ENCODE data around the gene TMEM221. TPM values are rescaled to one million over a fixed set of nuclear protein-coding genes. Genes with fewer than 3 reads are reported as not detected.
A peak's percentile ranks its signal among the peaks of the same experiment; 100 is the strongest.

TMEM221 gene
- total RNA-seq, 4 donors from 2014 or later: 0.39 to 1.2 (median 0.68) TPM; not detected in 1

DNA sequence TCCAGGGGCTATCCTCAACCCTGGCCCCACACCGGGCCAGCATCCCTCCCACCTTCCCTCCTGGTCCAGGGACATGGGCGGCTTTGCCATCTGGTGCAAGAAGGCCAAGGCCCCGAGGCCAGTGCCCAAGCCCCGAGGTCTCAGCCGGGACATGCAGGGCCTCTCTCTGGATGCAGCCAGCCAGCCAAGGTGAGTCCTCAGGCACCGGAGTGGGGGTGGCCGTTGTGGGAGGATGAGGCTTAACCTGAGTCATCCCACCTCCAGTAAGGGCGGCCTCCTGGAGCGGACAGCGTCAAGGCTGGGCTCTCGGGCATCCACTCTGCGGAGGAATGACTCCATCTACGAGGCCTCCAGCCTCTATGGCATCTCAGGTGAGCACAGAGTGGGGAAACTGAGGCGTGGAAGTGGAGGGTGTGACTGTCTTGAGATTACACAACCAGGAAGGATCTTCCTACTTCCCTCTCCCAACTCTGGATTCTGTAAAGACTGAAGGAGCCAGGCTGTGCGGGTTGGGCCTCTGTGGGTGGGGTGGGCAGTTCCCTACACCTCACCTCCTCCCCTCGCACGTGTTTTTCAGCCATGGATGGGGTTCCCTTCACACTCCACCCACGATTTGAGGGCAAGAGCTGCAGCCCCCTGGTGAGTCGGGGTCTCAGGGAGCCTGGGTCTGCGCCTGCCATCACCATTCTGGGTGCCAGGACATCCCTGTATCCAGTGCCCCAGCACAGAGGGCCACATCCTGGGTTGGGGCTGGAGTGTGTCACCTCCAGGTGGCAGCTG, 24.8 kb downstream of the TMEM221 start:
- peaks cover 16% of the 10 kb centered on the region for H3K4me1 ChIP-seq
- no peak overlapping the region for H3K27ac ChIP-seq
- WGBS: 87% methylated on average over 9 of the region's 20 CpGs
- DNase-seq (ENCODE audit: low spot score in 2 of 2): no peak
- TF ChIP-seq, protein P1, sequence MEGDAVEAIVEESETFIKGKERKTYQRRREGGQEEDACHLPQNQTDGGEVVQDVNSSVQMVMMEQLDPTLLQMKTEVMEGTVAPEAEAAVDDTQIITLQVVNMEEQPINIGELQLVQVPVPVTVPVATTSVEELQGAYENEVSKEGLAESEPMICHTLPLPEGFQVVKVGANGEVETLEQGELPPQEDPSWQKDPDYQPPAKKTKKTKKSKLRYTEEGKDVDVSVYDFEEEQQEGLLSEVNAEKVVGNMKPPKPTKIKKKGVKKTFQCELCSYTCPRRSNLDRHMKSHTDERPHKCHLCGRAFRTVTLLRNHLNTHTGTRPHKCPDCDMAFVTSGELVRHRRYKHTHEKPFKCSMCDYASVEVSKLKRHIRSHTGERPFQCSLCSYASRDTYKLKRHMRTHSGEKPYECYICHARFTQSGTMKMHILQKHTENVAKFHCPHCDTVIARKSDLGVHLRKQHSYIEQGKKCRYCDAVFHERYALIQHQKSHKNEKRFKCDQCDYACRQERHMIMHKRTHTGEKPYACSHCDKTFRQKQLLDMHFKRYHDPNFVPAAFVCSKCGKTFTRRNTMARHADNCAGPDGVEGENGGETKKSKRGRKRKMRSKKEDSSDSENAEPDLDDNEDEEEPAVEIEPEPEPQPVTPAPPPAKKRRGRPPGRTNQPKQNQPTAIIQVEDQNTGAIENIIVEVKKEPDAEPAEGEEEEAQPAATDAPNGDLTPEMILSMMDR (IDR thresholded peaks at IDR 0.05): no peak
- TF ChIP-seq POLR2AphosphoS5 (IDR thresholded peaks at IDR 0.05) (no peak), POLR2A (IDR thresholded peaks at IDR 0.05) (no peak), EP300 (IDR thresholded peaks at IDR 0.05) (no peak)
- H3K36me3 ChIP-seq: peaks cover 14% of the 10 kb centered on the region
- no peaks in the 10 kb centered on the region for H3K27me3 ChIP-seq
- H3K9me3 ChIP-seq: no peaks in the 10 kb centered on the region
- H3K4me3 ChIP-seq: no peak overlapping the region

DNA sequence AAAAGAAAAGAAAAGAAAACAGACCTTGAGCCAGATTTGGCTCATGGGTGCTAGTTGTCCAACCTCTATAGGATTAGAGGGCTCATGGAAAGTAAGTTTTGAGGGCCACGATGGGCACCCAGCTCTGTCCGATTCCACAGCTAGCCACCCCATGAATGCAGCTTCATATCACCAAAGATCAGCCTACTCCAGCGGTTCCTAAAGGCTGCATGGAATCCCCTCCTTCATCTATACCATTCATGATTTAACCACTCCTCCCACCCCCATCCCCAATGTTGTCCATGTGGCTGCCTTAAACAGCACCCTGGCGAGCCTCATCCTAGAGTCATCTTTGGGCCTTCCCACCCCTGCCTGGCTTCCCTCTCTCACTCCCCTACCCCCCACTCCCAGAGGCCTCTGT, 26.5 kb downstream of the TMEM221 start:
- WGBS: 97% methylated on average over 4 of the region's 4 CpGs
- no peak for TF ChIP-seq EP300 (IDR thresholded peaks at IDR 0.05)
- no peak for TF ChIP-seq POLR2AphosphoS5 (IDR thresholded peaks at IDR 0.05)
- no peak for TF ChIP-seq POLR2A (IDR thresholded peaks at IDR 0.05)
- TF ChIP-seq, protein P1 (IDR thresholded peaks at IDR 0.05): no peak
- Histone ChIP-seq H3K4me3 (no peak overlapping the region), H3K27ac (no peak overlapping the region), H3K36me3 (peaks cover 14% of the 10 kb centered on the region), H3K9me3 (no peaks in the 10 kb centered on the region), H3K4me1 (peaks cover 16% of the 10 kb centered on the region), H3K27me3 (no peaks in the 10 kb centered on the region)
- no peak for DNase-seq (ENCODE audit: low spot score in 2 of 2)

DNA sequence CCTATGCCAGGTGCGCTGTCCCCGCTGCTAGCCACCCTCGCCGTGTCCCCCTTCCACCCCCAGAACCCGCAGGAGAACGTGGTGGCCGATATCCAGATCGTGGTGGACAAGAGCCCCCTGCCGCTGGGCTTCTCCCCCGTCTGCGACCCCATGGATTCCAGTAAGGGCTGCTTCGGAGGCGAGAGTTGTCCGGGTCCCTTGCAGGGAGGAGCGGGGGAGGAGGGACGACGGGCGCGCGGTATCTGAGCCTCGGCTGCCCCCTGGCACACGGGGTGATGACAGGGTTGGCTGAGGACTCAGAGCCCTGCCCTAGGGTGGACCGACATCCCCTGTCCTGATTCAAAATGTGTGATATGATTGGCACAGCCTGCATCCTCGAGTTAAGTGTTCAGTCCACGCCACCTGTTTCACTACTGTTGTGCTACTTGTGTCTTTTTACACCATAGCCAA, 28.0 kb downstream of the TMEM221 start:
- peak overlapping the region; percentile 56 for H3K27ac ChIP-seq
- H3K36me3 ChIP-seq: peaks cover 14% of the 10 kb centered on the region
- H3K9me3 ChIP-seq: no peaks in the 10 kb centered on the region
- H3K27me3 ChIP-seq: no peaks in the 10 kb centered on the region
- H3K4me3 ChIP-seq: peak overlapping the region; percentile 90
- TF ChIP-seq EP300 (IDR thresholded peaks at IDR 0.05): no peak
- TF ChIP-seq POLR2A (IDR thresholded peaks at IDR 0.05): no peak
- TF ChIP-seq, protein P1 (IDR thresholded peaks at IDR 0.05): no peak
- no peak for TF ChIP-seq POLR2AphosphoS5 (IDR thresholded peaks at IDR 0.05)
- peak in 1 of 2 donors; percentile 78 for DNase-seq (ENCODE audit: low spot score in 2 of 2)
- H3K4me1 ChIP-seq: peaks cover 16% of the 10 kb centered on the region
- 3% methylated on average over 24 of the region's 25 CpGs for WGBS

DNA sequence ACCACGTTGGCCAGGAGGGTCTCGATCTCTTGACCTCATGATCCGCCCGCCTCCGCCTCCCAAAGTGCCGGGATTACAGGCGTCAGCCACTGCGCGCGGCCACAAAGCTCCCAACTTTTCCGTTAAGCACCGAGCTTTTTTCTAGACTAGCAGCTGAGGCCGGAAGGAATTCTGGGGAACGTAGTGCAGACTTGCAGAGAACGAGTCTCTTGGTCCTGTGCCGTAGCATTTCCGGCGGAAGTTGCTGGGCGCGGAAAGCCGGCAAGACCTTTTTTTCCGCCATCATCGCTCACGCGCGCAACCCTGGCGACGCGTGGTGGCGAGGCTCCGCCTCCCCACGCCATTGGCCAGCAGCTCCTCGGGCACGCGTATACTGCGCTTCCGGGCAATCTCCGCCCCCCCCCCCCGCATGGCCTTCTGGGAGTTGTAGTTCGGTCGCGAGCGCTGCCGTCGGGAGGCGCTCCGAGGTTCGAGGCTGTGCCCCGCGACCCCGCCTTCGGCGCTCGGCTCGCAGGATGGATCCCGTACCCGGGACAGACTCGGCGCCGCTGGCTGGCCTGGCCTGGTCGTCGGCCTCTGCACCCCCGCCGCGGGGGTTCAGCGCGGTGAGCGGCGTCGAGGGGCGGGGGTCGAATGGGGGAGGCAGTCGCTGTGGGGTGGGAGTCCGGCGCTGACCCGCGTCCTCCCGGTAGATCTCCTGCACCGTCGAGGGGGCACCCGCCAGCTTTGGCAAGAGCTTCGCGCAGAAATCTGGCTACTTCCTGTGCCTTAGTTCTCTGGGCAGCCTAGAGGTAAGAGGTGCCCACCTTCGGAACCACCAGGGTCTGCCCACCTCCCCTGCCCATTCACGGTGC, 28.6 kb downstream of the TMEM221 start, which contains the start of gene MVB12A:
MVB12A (plus strand) TSS at position 427 of the 854 bp plus-strand sequence; CDS start at position 516, 89 bp downstream.
- Histone ChIP-seq H3K9me3 (no peaks in the 10 kb centered on the region), H3K27me3 (peaks cover under 1% of the 10 kb centered on the region), H3K36me3 (peaks cover 14% of the 10 kb centered on the region), H3K27ac (peak within 1 kb of the TSS; percentile 56), H3K4me1 (peaks cover 16% of the 10 kb centered on the region), H3K4me3 (peak within 1 kb of the TSS; percentile 90)
- WGBS: 0% methylated on average over 19 of the region's 85 CpGs
- DNase-seq (ENCODE audit: low spot score in 2 of 2): peak; percentile 97 to 98
- TF ChIP-seq POLR2AphosphoS5 (IDR thresholded peaks at IDR 0.05): peak in 1 of 3 donors; percentile 93
- no peak for TF ChIP-seq EP300 (IDR thresholded peaks at IDR 0.05)
- TF ChIP-seq POLR2A (IDR thresholded peaks at IDR 0.05): no peak
- TF ChIP-seq, protein P1 (IDR thresholded peaks at IDR 0.05): no peak

Data from suprapubic skin (tissue), 4 donors.